Measurements from ENCODE around the gene ELMOD1.

Gene ELMOD1

DNA sequence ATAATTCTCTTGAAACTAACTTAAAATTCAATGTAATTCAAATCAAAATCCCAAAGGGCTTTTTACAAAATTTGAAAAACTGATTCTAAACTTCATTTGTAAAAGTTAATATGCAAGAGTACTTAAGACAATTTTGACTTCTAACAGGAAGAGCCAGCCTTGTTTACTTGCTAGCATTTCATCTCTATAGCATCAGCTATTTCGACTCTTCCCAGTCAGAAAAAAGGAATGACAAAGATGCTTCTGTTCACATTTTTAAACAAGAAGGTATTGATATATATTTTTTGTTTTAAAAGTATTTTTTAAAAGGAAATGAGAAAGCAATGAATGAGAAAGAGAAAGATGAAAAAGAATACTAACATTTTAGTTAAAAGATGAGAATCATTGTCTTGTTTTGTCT, 104.5 kb downstream of the ELMOD1 start:
- DNase-seq (ENCODE audit: low read depth in 2 of 2), result peak; percentile 27 to 62
- TF ChIP-seq, protein P1, sequence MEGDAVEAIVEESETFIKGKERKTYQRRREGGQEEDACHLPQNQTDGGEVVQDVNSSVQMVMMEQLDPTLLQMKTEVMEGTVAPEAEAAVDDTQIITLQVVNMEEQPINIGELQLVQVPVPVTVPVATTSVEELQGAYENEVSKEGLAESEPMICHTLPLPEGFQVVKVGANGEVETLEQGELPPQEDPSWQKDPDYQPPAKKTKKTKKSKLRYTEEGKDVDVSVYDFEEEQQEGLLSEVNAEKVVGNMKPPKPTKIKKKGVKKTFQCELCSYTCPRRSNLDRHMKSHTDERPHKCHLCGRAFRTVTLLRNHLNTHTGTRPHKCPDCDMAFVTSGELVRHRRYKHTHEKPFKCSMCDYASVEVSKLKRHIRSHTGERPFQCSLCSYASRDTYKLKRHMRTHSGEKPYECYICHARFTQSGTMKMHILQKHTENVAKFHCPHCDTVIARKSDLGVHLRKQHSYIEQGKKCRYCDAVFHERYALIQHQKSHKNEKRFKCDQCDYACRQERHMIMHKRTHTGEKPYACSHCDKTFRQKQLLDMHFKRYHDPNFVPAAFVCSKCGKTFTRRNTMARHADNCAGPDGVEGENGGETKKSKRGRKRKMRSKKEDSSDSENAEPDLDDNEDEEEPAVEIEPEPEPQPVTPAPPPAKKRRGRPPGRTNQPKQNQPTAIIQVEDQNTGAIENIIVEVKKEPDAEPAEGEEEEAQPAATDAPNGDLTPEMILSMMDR (IDR thresholded peaks at IDR 0.05; ENCODE audit: low read depth, low read length), result no peak
- H3K4me3 ChIP-seq (replicated peaks in 1 of 2; ENCODE audit: low read depth in 2 of 2, low read length in 2 of 2), result no peak overlapping the region

GRCh38 chr11:107696140-107696539, 105.2 kb downstream of the ELMOD1 start:
- peak; percentile 88 to 90 for DNase-seq (ENCODE audit: low read depth in 2 of 2)
- no peak overlapping the region for H3K4me3 ChIP-seq (replicated peaks in 1 of 2; ENCODE audit: low read depth in 2 of 2, low read length in 2 of 2)
- TF ChIP-seq, protein P1 (IDR thresholded peaks at IDR 0.05; ENCODE audit: low read depth, low read length), result no peak

- DNase-seq (ENCODE audit: low read depth in 2 of 2), result no peak
- H3K4me3 ChIP-seq (replicated peaks in 1 of 2; ENCODE audit: low read depth in 2 of 2, low read length in 2 of 2), result no peak overlapping the region
- TF ChIP-seq, protein P1 (IDR thresholded peaks at IDR 0.05; ENCODE audit: low read depth, low read length), result no peak
These were observed 106.3 kb downstream of the ELMOD1 start for GRCh38 chr11:107697291-107697690.

DNA sequence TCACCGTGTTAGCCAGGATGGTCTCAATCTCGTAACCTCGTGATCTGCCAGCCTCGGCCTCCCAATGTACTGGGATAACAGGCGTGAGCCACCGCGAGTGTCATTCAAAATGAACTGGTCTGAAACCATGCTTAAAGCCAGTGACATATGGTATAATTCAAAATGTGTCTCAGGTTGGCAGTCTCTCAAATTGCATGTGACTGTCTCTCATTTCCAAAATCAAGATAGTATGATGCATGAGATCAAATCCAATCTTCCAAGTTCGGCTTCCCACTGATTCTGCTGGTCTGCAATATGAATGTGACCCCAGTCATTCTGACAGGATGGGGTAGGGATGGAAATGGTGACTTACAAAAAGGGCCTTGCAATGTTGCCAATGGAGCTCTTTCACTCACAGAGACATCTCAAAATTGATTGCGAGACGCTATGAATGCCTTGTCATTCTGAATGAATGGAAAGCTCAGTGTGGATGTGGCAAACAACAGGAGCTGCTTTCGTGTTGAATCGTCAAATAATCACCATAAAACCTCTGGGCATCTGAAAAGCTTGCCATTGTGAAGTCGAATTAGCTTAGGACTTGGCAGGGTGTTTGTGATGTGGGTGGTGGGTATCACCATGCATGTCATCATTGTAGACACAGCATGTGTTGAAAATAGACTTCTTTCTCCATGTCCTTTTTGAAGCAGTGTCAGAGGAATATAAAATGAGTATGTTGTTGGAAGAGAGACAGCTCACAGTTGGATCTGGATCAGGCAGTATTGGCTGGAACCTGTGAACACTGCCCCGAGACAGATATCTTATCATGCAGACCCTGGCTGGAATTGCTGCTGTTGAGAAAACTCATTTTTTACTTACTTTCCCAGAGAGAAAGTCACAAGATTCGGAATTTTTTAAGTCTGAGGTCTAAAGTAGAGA, 108.7 kb downstream of the ELMOD1 start:
- DNase-seq (ENCODE audit: low read depth in 2 of 2), result peak in 1 of 2 donors; percentile 56
- no peak overlapping the region for H3K4me3 ChIP-seq (replicated peaks in 1 of 2; ENCODE audit: low read depth in 2 of 2, low read length in 2 of 2)
- TF ChIP-seq, protein P1 (IDR thresholded peaks at IDR 0.05; ENCODE audit: low read depth, low read length), result no peak

- no peak for DNase-seq (ENCODE audit: low read depth in 2 of 2)
- TF ChIP-seq, protein P1 (IDR thresholded peaks at IDR 0.05; ENCODE audit: low read depth, low read length), result no peak
- H3K4me3 ChIP-seq (replicated peaks in 1 of 2; ENCODE audit: low read depth in 2 of 2, low read length in 2 of 2), result no peak overlapping the region
These were observed 111.2 kb downstream of the ELMOD1 start for GRCh38 chr11:107702109-107702660.

GRCh38 chr11:107702723-107703122, 111.8 kb downstream of the ELMOD1 start:
- TF ChIP-seq, protein P1 (IDR thresholded peaks at IDR 0.05; ENCODE audit: low read depth, low read length), result no peak

More at GRCh38 chr11:107702723-107703122, 111.8 kb downstream of the ELMOD1 start:
- DNase-seq (ENCODE audit: low read depth in 2 of 2), result peak in 1 of 2 donors; percentile 16
- H3K4me3 ChIP-seq (replicated peaks in 1 of 2; ENCODE audit: low read depth in 2 of 2, low read length in 2 of 2), result no peak overlapping the region

All from cardiac fibroblast (primary cell).